Spleen (tissue), 11 donors: ENCODE data around the gene SMCP. TPM values are rescaled to one million over a fixed set of nuclear protein-coding genes. Genes with fewer than 3 reads are reported as not detected.

ENCODE experiments used
- DNase-seq: peaks from one replicate; pipeline ENCODE4 v3.0.0-alpha.2; 2020
- H3K27ac ChIP-seq, 8 donors: fragments of 200-600 bp; sonication (generic) in 7 of 8; 1 replicate in 4 of 8; 2 replicates in 4 of 8; pipeline versions ENCODE4 v1.5.0 to v1.8.0; 2016 to 2021; ENCODE audit warnings: inconsistent platforms in 4 of 8, mild to moderate bottlenecking in 4 of 8, moderate library complexity in 1 of 8
- H3K27me3 ChIP-seq, 7 donors: fragments of 200-600 bp; sonication (generic) in 6 of 7; replicated peaks in 1 of 7; 1 replicate in 4 of 7; 2 replicates in 3 of 7; pipeline versions ENCODE4 v1.5.0 to v1.8.0; 2016 to 2021; ENCODE audit warnings: inconsistent platforms in 3 of 7, mild to moderate bottlenecking in 1 of 7
- H3K36me3 ChIP-seq, 6 donors: fragments of 200-600 bp; sonication (generic) in 5 of 6; 1 replicate in 4 of 6; 2 replicates in 2 of 6; pipeline versions ENCODE4 v1.5.0 to v1.8.0; 2016 to 2021; ENCODE audit warnings: inconsistent platforms in 2 of 6
- H3K4me1 ChIP-seq, 6 donors: fragments of 200-600 bp; sonication (generic) in 5 of 6; 1 replicate in 3 of 6; 2 replicates in 3 of 6; pipeline versions ENCODE4 v1.5.0 to v1.8.0; 2016 to 2021; ENCODE audit warnings: inconsistent platforms in 3 of 6
- H3K4me3 ChIP-seq, 8 donors: fragments of 200-600 bp; sonication (generic) in 7 of 8; 1 replicate in 4 of 8; 2 replicates in 4 of 8; pipeline versions ENCODE4 v1.5.0 to v1.8.0; 2016 to 2021; ENCODE audit warnings: inconsistent platforms in 4 of 8, mild to moderate bottlenecking in 4 of 8, moderate library complexity in 2 of 8
- H3K9me3 ChIP-seq, 8 donors: fragments of 200-600 bp; sonication (generic) in 7 of 8; 1 replicate in 4 of 8; 2 replicates in 4 of 8; pipeline versions ENCODE4 v1.5.0 to v1.8.0; 2016 to 2021; ENCODE audit warnings: inconsistent platforms in 4 of 8
- CTCF ChIP-seq, 11 experiments: fragments of 200-600 bp in 7 of 11; fragments of 450-650 bp in 4 of 11; sonication (generic) in 4 of 11; IDR thresholded peaks in 8 of 11; conservative IDR thresholded peaks in 3 of 11; 1 replicate in 7 of 11; 2 replicates in 4 of 11; pipeline versions ENCODE4 v1.4.0 to v1.8.0; 2016 to 2021; ENCODE audit warnings: antibody characterized with exemption in 11 of 11, inconsistent platforms in 4 of 11, mild to moderate bottlenecking in 1 of 11
- POLR2A ChIP-seq, 3 donors: fragments of 450-650 bp; IDR thresholded peaks; one replicate each; pipeline ENCODE4 v1.5.1; 2017; ENCODE audit warnings: antibody characterized with exemption in 3 of 3, mild to moderate bottlenecking in 1 of 3
- POLR2AphosphoS5 ChIP-seq, 3 donors: sonication (generic); formaldehyde crosslinking; IDR thresholded peaks; one replicate each; pipeline ENCODE4 v1.5.1; 2017; ENCODE audit warnings: antibody characterized with exemption in 3 of 3
- WGBS, 5 donors: extraction: QIAGEN DNeasy Blood & Tissue Kit in 3 of 5; methylation state at CpG; one replicate each; pipeline versions ENCODE4 v1.1.5 to v1.1.7; 2013 to 2018; 5-methylcytosine and 5-hydroxymethylcytosine counted together
- intact Hi-C: fragments of 100-400 bp; cut with DNase I; formaldehyde crosslinking; loops from one replicate; pipeline ENCODE4 v1.15.0; 2023; ENCODE audit warnings: low total_unique reads
- polyA plus RNA-seq, 3 donors: library from polyadenylated mRNA; stranded (reverse); fragments of 200-250 nt; gene quantifications; one replicate each; pipeline ENCODE4 v1.2.1, GENCODE V29; 2013
- total RNA-seq, 7 donors: library from RNA; depleted of rRNA in 3 of 7; stranded (reverse); fragments of >200 nt in 3 of 7; fragmentation: NEBNext Ultra II Directional in 4 of 7; extraction: Animal tissue kit (Norgen Biotek cat#: 25700) in 4 of 7; gene quantifications; one replicate each; pipeline versions ENCODE4 v1.1.0 to v1.2.1, GENCODE V29; 2016 to 2021
- donor health status: healthy with polysubstance abuse.
- donor health status: DM: no; HTN: no; CAD: no; lungs with moderate emphysema.
- donor health status: DM: no; HTN: no; CAD: no.
- donor health status: Bipolar disorder and iron deficiency.
- donor health status: healthy.
- donor health status: DM: no; HTN: no; CAD: no.
- donor health status: DM: yes; HTN: yes; CAD: no.

The SMCP gene
- total and polyA plus RNA-seq, 10 donors, result not detected

DNA sequence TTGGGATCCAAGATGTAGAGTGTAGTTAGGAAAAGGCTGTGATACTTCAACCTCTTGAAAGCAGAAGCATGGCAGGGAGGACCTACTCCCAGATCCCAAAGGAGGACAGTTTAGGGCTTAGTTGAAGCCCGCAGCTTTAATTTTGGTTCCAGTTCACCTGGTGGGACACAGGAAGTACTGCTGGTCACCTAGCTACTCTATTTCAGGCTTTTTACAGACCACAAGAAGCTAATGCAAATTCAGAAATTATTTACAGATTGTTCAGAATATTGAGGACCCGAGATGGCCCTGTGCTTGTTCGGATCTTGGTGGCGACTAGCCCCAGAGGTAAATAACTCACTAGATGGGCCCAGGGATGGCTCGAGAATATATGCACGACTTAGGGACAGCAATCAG, 6.4 kb upstream of the SMCP start:
- Histone ChIP-seq H3K36me3 (no peaks in the 10 kb centered on the region), H3K27me3 (peaks cover 0 to 15% (median 0%) of the 10 kb centered on the region in 7 donors), H3K4me3 (no peak overlapping the region), H3K9me3 (no peaks in the 10 kb centered on the region), H3K27ac (no peak overlapping the region), H3K4me1 (no peaks in the 10 kb centered on the region)
- intact Hi-C loops, result no loop called here
- DNase-seq, result no peak
- no peak for TF ChIP-seq CTCF (IDR thresholded peaks at IDR 0.05 in 8 of 11, conservative IDR thresholded peaks at IDR 0.05 in 3 of 11)
- no peak for TF ChIP-seq POLR2AphosphoS5 (IDR thresholded peaks at IDR 0.05)
- TF ChIP-seq POLR2A (IDR thresholded peaks at IDR 0.05), result no peak
- WGBS, 5 donors, result 65 to 87% (median 81%) methylated on average over 6 of the region's 6 CpGs

DNA sequence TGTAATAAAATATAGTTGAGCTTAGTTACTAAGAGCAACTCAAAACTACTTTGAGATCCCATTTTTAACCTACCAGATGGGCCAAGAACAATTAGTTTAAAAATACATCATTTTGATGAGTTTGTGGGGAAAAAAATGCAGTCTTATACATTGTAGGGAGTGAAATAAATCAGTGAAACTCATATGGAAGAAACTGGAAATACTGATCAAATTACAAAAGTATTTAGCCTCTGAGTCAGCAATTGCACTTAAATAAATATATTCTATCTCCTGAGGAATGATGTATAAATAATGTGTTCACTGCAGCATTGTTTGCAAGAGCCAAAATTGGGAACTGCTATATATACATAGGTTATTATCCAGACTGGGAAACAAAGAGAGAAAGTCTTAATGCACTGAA, 4.6 kb upstream of the SMCP start:
- intact Hi-C loops, result no loop called here
- H3K4me3 ChIP-seq, result no peak overlapping the region
- H3K9me3 ChIP-seq, result no peaks in the 10 kb centered on the region
- no peaks in the 10 kb centered on the region for H3K4me1 ChIP-seq
- no peaks in the 10 kb centered on the region for H3K36me3 ChIP-seq
- H3K27me3 ChIP-seq, result peaks cover 0 to 15% (median 0%) of the 10 kb centered on the region in 7 donors
- no peak overlapping the region for H3K27ac ChIP-seq
- TF ChIP-seq POLR2AphosphoS5 (IDR thresholded peaks at IDR 0.05) (no peak), CTCF (IDR thresholded peaks at IDR 0.05 in 8 of 11, conservative IDR thresholded peaks at IDR 0.05 in 3 of 11) (no peak), POLR2A (IDR thresholded peaks at IDR 0.05) (no peak)
- no peak for DNase-seq

- WGBS, 5 donors, result 70 to 95% (median 91%) methylated on average over 1 of the region's 1 CpG
- no peak for TF ChIP-seq CTCF (IDR thresholded peaks at IDR 0.05 in 8 of 11, conservative IDR thresholded peaks at IDR 0.05 in 3 of 11)
- no peak for TF ChIP-seq POLR2AphosphoS5 (IDR thresholded peaks at IDR 0.05)
- TF ChIP-seq POLR2A (IDR thresholded peaks at IDR 0.05), result no peak
- intact Hi-C loops, result loop anchor here (5.0 kb wide), 1 partner anchor 350 kb away; no protein-coding TSS in a partner anchor
- no peaks in the 10 kb centered on the region for H3K4me1 ChIP-seq
- no peaks in the 10 kb centered on the region for H3K36me3 ChIP-seq
- peaks cover 0 to 15% (median 0%) of the 10 kb centered on the region in 7 donors for H3K27me3 ChIP-seq
- DNase-seq, result no peak
- H3K4me3 ChIP-seq, result no peak overlapping the region
- no peaks in the 10 kb centered on the region for H3K9me3 ChIP-seq
- no peak overlapping the region for H3K27ac ChIP-seq
Observed at GRCh38 chr1:152876827-152877226, 1.3 kb upstream of the SMCP start.

GRCh38 chr1:152879559-152880198, 1.6 kb downstream of the SMCP start:
- Histone ChIP-seq H3K27ac (no peak overlapping the region), H3K4me3 (no peak overlapping the region), H3K9me3 (no peaks in the 10 kb centered on the region), H3K4me1 (no peaks in the 10 kb centered on the region), H3K27me3 (peaks cover 0 to 5% (median 0%) of the 10 kb centered on the region in 7 donors), H3K36me3 (no peaks in the 10 kb centered on the region)
- no peak for DNase-seq
- intact Hi-C loops, result loop anchor here (5.0 kb wide), 1 partner anchor 348 kb away; no protein-coding TSS in a partner anchor
- TF ChIP-seq POLR2A (IDR thresholded peaks at IDR 0.05) (no peak), POLR2AphosphoS5 (IDR thresholded peaks at IDR 0.05) (no peak), CTCF (IDR thresholded peaks at IDR 0.05 in 8 of 11, conservative IDR thresholded peaks at IDR 0.05 in 3 of 11) (no peak)
